ENCODE data around the gene ATG10. TPM values are rescaled to one million over a fixed set of nuclear protein-coding genes. Genes with fewer than 3 reads are reported as not detected.
A peak's percentile ranks its signal among the peaks of the same experiment; 100 is the strongest.

ATG10 gene
- total and polyA plus RNA-seq, 2 of the 13 experiments (the other 11 are each of a cell fraction or from before 2014, with no cell fraction given): 2.0 to 5.7 TPM

DNA sequence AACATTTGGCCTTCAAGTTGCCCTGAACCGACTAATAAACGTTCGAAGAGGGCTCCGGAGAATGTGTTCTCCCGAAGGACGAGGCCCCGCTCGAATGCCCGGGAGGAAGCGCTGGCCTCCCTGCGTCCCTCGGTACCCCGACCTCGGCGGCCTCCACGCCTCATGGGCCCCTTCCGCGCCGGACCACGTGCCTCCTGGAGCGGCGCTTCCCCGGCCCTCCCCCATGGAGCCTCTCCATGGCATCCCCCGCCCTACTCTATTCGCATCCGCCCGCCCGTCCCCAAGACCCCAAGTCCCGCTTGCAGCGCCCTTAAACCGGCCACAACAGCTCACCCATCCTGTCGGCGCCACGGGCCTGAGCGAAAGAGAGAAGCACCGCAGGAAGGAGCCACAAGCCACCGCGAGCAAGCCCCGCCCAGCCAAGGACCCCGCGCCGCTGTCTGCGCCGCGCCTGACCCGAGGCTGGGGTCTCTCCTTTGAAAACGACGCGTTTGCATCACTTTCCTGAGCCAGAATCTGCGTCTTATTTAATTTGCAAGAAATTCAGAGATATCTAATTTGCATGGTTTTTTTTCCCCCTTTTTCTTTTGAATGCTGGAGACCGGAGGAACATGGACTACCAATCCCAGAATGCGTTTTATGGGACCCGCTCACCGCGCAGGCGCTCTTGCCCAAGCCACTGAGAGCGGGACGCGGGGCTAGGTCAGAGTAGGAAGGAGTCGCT, 306.3 kb downstream of the ATG10 start, which contains the start of gene RPS23 (continued):
- TF ChIP-seq, protein P1, sequence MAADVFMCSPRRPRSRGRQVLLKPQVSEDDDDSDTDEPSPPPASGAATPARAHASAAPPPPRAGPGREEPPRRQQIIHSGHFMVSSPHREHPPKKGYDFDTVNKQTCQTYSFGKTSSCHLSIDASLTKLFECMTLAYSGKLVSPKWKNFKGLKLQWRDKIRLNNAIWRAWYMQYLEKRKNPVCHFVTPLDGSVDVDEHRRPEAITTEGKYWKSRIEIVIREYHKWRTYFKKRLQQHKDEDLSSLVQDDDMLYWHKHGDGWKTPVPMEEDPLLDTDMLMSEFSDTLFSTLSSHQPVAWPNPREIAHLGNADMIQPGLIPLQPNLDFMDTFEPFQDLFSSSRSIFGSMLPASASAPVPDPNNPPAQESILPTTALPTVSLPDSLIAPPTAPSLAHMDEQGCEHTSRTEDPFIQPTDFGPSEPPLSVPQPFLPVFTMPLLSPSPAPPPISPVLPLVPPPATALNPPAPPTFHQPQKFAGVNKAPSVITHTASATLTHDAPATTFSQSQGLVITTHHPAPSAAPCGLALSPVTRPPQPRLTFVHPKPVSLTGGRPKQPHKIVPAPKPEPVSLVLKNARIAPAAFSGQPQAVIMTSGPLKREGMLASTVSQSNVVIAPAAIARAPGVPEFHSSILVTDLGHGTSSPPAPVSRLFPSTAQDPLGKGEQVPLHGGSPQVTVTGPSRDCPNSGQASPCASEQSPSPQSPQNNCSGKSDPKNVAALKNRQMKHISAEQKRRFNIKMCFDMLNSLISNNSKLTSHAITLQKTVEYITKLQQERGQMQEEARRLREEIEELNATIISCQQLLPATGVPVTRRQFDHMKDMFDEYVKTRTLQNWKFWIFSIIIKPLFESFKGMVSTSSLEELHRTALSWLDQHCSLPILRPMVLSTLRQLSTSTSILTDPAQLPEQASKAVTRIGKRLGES (CRISPR knock-in tag; IDR thresholded peaks at IDR 0.05; ENCODE audit: borderline replicate concordance): peak; percentile 76; the same call in 1 of the 2 replicates
- TF ChIP-seq PCBP1 (IDR thresholded peaks at IDR 0.05; ENCODE audit: borderline replicate concordance, low read depth, low read length) (0 out of 2 replicates have a peak, but pooled peaks have one; percentile 66), MIXL1 (CRISPR knock-in tag; IDR thresholded peaks at IDR 0.05) (no peak), ZNF83 (CRISPR knock-in tag; IDR thresholded peaks at IDR 0.05; ENCODE audit: borderline replicate concordance) (no peak), KDM4B (CRISPR knock-in tag; IDR thresholded peaks at IDR 0.05) (no peak), FOXP1 (IDR thresholded peaks at IDR 0.05) (no peak), FOXP1 (CRISPR knock-in tag; IDR thresholded peaks at IDR 0.05) (no peak), ZFP90 (CRISPR knock-in tag; IDR thresholded peaks at IDR 0.05; ENCODE audit: borderline replicate concordance) (peak; percentile 79), ZNF496 (CRISPR knock-in tag; IDR thresholded peaks at IDR 0.05; ENCODE audit: insufficient replicate concordance) (no peak), CHD2 (IDR thresholded peaks at IDR 0.05; ENCODE audit: low read depth, low read length) (no peak), BRD4 (CRISPR knock-in tag; IDR thresholded peaks at IDR 0.05) (peak; percentile 81), ZNF841 (CRISPR knock-in tag; IDR thresholded peaks at IDR 0.05; ENCODE audit: borderline replicate concordance) (no peak), TP53 (CRISPR knock-in tag; conservative IDR thresholded peaks at IDR 0.05) (peak; percentile 82; the same call in 1 of the 2 replicates), ZNF235 (CRISPR knock-in tag; IDR thresholded peaks at IDR 0.05; ENCODE audit: borderline replicate concordance) (no peak), ZFP36 (IDR thresholded peaks at IDR 0.05; ENCODE audit: borderline replicate concordance, low read depth, low read length, partially characterized antibody) (no peak), THAP11 (CRISPR knock-in tag; IDR thresholded peaks at IDR 0.05) (peak; percentile 95), ZNF232 (CRISPR knock-in tag; IDR thresholded peaks at IDR 0.05; ENCODE audit: borderline replicate concordance) (0 out of 2 replicates have a peak, but pooled peaks have one; percentile 70), ZNF570 (CRISPR knock-in tag; IDR thresholded peaks at IDR 0.05; ENCODE audit: borderline replicate concordance) (no peak), AGO2 (optimal IDR thresholded peaks at IDR 0.05; ENCODE audit: low read depth, low read length) (peak; percentile 88)
- TF ChIP-seq, protein P2, sequence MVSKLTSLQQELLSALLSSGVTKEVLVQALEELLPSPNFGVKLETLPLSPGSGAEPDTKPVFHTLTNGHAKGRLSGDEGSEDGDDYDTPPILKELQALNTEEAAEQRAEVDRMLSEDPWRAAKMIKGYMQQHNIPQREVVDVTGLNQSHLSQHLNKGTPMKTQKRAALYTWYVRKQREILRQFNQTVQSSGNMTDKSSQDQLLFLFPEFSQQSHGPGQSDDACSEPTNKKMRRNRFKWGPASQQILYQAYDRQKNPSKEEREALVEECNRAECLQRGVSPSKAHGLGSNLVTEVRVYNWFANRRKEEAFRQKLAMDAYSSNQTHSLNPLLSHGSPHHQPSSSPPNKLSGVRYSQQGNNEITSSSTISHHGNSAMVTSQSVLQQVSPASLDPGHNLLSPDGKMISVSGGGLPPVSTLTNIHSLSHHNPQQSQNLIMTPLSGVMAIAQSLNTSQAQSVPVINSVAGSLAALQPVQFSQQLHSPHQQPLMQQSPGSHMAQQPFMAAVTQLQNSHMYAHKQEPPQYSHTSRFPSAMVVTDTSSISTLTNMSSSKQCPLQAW (CRISPR knock-in tag; IDR thresholded peaks at IDR 0.05): peak; percentile 72; the same call in 1 of the 2 replicates
- TF ChIP-seq, protein P3, sequence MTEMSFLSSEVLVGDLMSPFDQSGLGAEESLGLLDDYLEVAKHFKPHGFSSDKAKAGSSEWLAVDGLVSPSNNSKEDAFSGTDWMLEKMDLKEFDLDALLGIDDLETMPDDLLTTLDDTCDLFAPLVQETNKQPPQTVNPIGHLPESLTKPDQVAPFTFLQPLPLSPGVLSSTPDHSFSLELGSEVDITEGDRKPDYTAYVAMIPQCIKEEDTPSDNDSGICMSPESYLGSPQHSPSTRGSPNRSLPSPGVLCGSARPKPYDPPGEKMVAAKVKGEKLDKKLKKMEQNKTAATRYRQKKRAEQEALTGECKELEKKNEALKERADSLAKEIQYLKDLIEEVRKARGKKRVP (CRISPR knock-in tag; IDR thresholded peaks at IDR 0.05): no peak
- TF ChIP-seq, protein P4, sequence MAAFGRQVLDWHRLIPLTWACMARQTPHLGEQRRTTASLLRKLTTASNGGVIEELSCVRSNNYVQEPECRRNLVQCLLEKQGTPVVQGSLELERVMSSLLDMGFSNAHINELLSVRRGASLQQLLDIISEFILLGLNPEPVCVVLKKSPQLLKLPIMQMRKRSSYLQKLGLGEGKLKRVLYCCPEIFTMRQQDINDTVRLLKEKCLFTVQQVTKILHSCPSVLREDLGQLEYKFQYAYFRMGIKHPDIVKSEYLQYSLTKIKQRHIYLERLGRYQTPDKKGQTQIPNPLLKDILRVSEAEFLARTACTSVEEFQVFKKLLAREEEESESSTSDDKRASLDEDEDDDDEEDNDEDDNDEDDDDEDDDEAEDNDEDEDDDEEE (CRISPR knock-in tag; IDR thresholded peaks at IDR 0.05): no peak
- TF ChIP-seq, protein P5, sequence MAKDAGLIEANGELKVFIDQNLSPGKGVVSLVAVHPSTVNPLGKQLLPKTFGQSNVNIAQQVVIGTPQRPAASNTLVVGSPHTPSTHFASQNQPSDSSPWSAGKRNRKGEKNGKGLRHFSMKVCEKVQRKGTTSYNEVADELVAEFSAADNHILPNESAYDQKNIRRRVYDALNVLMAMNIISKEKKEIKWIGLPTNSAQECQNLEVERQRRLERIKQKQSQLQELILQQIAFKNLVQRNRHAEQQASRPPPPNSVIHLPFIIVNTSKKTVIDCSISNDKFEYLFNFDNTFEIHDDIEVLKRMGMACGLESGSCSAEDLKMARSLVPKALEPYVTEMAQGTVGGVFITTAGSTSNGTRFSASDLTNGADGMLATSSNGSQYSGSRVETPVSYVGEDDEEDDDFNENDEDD (CRISPR knock-in tag; IDR thresholded peaks at IDR 0.05; ENCODE audit: borderline replicate concordance): peak; percentile 67; the same call in 1 of the 2 replicates
